ENCODE measurements around the gene ANKRD13D. TPM values are rescaled to one million over a fixed set of nuclear protein-coding genes. Genes with fewer than 3 reads are reported as not detected.
A peak's percentile ranks its signal among the peaks of the same experiment; 100 is the strongest.

The ANKRD13D gene
- total and polyA plus RNA-seq, 2 of the 8 experiments (the other 6 are each of a cell fraction or from before 2014, with no cell fraction given), result 24.9 to 26.5 TPM

DNA sequence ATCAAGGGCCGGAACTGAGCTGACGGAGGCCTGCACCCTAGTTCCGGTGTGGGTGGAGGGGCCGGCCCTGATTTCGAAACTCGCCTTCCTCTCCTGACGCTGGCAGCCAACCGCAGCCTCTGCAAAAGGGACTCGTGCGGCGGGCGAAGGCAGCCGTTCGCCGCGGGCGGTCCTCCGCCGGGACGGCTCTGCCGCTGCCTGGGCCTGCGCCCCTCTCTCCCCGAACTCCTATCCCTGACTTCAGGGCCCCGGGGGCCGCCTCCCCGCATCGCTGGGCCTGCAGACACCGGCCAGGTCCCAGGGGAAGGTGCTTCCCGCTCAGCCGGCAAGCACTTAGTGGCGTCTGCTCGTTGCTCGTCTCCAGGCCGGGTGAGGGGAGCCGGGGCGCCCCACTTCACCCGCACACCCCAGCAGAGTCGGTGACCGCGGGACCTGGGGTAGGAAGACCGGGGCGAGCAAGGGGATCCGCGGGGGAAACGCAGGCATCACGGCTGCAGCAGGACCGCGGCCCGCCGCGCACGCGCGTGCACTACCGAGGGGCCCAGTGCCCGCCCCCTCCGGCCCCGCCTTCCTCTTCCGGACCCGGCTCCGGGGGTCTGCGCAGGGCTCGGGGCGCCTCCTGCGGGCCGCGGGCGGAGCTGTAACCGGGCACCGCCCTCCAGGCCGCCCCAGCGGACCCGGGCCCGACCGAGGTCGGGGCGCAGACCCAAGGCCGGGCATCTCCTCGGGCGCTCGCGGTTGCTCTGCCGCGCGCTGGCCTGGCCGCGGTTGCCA is 464 bp upstream of the ANKRD13D start (continued):
- 0 out of 4 replicates have a peak, but pooled peaks of 1 of the 2 experiments have one; percentile 58 for TF ChIP-seq HDAC2 (IDR thresholded peaks at IDR 0.05; ENCODE audit: borderline replicate concordance in 1 of 2, low read depth in 2 of 2, low read length in 2 of 2)
- TF ChIP-seq TBP (IDR thresholded peaks at IDR 0.05; ENCODE audit: low read depth, low read length), result peak; percentile 39; the same call in 1 of the 2 replicates
- no peak for TF ChIP-seq SP1 (IDR thresholded peaks at IDR 0.05; ENCODE audit: low read depth, low read length)
- no peak for TF ChIP-seq EZH2 (IDR thresholded peaks at IDR 0.05; ENCODE audit: low read depth, low read length, severe bottlenecking)
- peak; percentile 24; the same call in 1 of the 2 replicates for TF ChIP-seq CREB1 (IDR thresholded peaks at IDR 0.05)
- TF ChIP-seq RBBP5 (IDR thresholded peaks at IDR 0.05; ENCODE audit: borderline replicate concordance, low read depth, low read length), result peak; percentile 96
- TF ChIP-seq SRF (IDR thresholded peaks at IDR 0.05; ENCODE audit: low read depth, low read length), result no peak
- TF ChIP-seq CBX8 (IDR thresholded peaks at IDR 0.05; ENCODE audit: borderline replicate concordance, low read depth, low read length), result no peak
- TF ChIP-seq ZNF274 (IDR thresholded peaks at IDR 0.05; ENCODE audit: borderline replicate concordance, extremely low read depth, low read length), result no peak
- TF ChIP-seq SIX5 (IDR thresholded peaks at IDR 0.05; ENCODE audit: low read depth, low read length), result no peak
- no peak for TF ChIP-seq RFX5 (IDR thresholded peaks at IDR 0.05; ENCODE audit: borderline replicate concordance, low read depth, low read length)
- TF ChIP-seq CBX5 (IDR thresholded peaks at IDR 0.05; ENCODE audit: low read depth, low read length), result no peak
- no peak for TF ChIP-seq SAP30 (IDR thresholded peaks at IDR 0.05; ENCODE audit: insufficient read depth, insufficient replicate concordance, low read length)
- no peak for TF ChIP-seq YY1 (IDR thresholded peaks at IDR 0.05; ENCODE audit: low read depth, low read length)
- TF ChIP-seq POLR2A (IDR thresholded peaks at IDR 0.05; ENCODE audit: control extremely low read depth in 1 of 2, low read depth in 2 of 2, low read length in 2 of 2), result peak in 1 of 2 experiments; percentile 61; a peak in 1 of 3 replicates
- TF ChIP-seq SIN3A (conservative IDR thresholded peaks at IDR 0.05 in 1 of 2, IDR thresholded peaks at IDR 0.05 in 1 of 2; ENCODE audit: low read depth in 1 of 2, low read length in 2 of 2), result peak; percentile 18 to 54; a peak in 3 of 4 replicates
- no peak for TF ChIP-seq RXRA (IDR thresholded peaks at IDR 0.05; ENCODE audit: insufficient read depth, low read depth, low read length)
- peak; percentile 60 for TF ChIP-seq PHF8 (conservative IDR thresholded peaks at IDR 0.05; ENCODE audit: low read depth, low read length)
- peak; percentile 50 for TF ChIP-seq NRF1 (IDR thresholded peaks at IDR 0.05; ENCODE audit: low read depth, low read length)
- TF ChIP-seq SP4 (IDR thresholded peaks at IDR 0.05; ENCODE audit: low read length), result peak; percentile 65; the same call in 1 of the 2 replicates
- TF ChIP-seq SP2 (IDR thresholded peaks at IDR 0.05; ENCODE audit: low read length), result no peak
